ENCODE data around the gene KRT12. TPM values are rescaled to one million over a fixed set of nuclear protein-coding genes. Genes with fewer than 3 reads are reported as not detected.

The KRT12 gene
- total RNA-seq, 6 experiments from 2014 or later, result not detected

DNA sequence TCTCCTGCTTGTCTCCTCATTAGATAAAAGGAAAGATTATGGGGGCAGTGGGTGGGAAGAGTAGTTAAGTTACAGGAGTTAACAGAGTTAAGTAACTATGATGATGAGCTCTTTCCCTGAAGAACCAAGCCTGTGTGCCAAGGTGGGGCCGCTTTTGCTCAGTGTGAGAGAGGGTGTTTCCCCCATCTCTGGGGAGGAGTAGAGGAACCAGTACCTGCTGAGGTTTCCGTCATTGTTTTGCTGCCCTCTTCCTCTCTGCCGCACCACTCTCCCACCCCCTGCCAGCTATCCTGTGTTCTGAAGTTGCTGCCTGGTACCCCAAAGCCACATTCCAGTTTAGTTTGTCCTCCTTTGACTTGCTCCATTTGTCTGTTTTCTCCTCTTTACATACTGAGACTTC, 23.8 kb downstream of the KRT12 start:
- no peak for TF ChIP-seq CTCF (IDR thresholded peaks at IDR 0.05)
- Mint-ChIP-seq H3K4me3 (no peak overlapping the region), H3K36me3 (ENCODE audit: low read depth) (no peaks in the 10 kb centered on the region), H3K9me3 (no peaks in the 10 kb centered on the region), H3K4me1 (ENCODE audit: low read depth) (no peaks in the 10 kb centered on the region), H3K27ac (no peak overlapping the region), H3K27me3 (ENCODE audit: insufficient read depth) (peaks cover 17% of the 10 kb centered on the region)
- DNase-seq, result no peak

DNA sequence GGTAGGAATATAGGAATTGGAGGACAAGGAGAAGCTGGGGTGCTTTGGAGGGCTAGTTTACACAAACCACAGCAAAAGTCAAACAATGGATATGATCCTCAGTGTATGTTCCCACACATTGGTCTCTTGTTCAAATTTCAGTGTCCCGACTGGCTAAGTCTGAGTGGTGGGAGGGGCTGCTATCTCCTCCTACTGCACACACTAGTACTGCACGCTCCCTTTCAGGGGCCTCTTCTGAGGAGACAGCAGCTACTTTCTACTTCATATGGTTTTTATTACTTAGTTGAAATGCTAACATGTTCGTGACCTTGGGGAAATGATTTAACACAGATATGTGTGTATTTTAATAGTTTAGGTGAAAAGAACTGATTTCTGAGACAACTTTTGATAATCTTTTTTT, 25.8 kb downstream of the KRT12 start:
- no peaks in the 10 kb centered on the region for H3K9me3 Mint-ChIP-seq
- H3K4me3 Mint-ChIP-seq, result no peak overlapping the region
- DNase-seq, result no peak
- TF ChIP-seq CTCF (IDR thresholded peaks at IDR 0.05), result no peak
- no peaks in the 10 kb centered on the region for H3K4me1 Mint-ChIP-seq (ENCODE audit: low read depth)
- H3K27me3 Mint-ChIP-seq (ENCODE audit: insufficient read depth), result peaks cover 17% of the 10 kb centered on the region
- H3K36me3 Mint-ChIP-seq (ENCODE audit: low read depth), result no peaks in the 10 kb centered on the region
- H3K27ac Mint-ChIP-seq, result no peak overlapping the region

DNA sequence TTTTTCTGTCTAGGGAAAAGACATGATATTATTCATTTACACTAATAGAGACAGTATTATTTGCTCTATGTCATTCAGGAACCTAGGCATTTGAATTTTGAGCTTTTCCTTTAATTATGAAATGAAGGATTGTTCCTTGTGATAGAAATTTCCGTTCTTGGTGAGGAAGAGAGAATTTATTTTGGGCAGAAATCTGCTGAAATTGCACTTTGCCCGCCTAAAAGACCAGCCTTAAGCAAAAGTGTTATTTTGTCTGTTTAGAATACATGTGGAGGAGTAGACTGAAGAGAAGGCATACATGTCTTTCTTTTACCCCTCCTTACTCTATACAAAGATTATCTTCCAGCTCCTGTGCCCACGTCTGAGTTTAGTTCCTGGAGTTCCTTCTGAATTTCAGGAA, 27.8 kb downstream of the KRT12 start:
- DNase-seq, result no peak
- Mint-ChIP-seq H3K4me1 (ENCODE audit: low read depth) (no peaks in the 10 kb centered on the region), H3K27ac (no peak overlapping the region), H3K9me3 (no peaks in the 10 kb centered on the region), H3K4me3 (no peak overlapping the region), H3K27me3 (ENCODE audit: insufficient read depth) (peaks cover 6% of the 10 kb centered on the region), H3K36me3 (ENCODE audit: low read depth) (peaks cover 12% of the 10 kb centered on the region)
- no peak for TF ChIP-seq CTCF (IDR thresholded peaks at IDR 0.05)

GRCh38 chr17:40836020-40836419, 31.0 kb downstream of the KRT12 start:
- no peak overlapping the region for H3K27ac Mint-ChIP-seq
- no peak for DNase-seq
- H3K9me3 Mint-ChIP-seq, result no peaks in the 10 kb centered on the region
- H3K4me1 Mint-ChIP-seq (ENCODE audit: low read depth), result no peaks in the 10 kb centered on the region
- H3K27me3 Mint-ChIP-seq (ENCODE audit: insufficient read depth), result no peaks in the 10 kb centered on the region
- TF ChIP-seq CTCF (IDR thresholded peaks at IDR 0.05), result no peak
- no peak overlapping the region for H3K4me3 Mint-ChIP-seq
- peaks cover 12% of the 10 kb centered on the region for H3K36me3 Mint-ChIP-seq (ENCODE audit: low read depth)

GRCh38 chr17:40833882-40834281, 33.1 kb downstream of the KRT12 start:
- no peaks in the 10 kb centered on the region for H3K9me3 Mint-ChIP-seq
- H3K4me1 Mint-ChIP-seq (ENCODE audit: low read depth), result no peaks in the 10 kb centered on the region
- no peak for TF ChIP-seq CTCF (IDR thresholded peaks at IDR 0.05)

DNA sequence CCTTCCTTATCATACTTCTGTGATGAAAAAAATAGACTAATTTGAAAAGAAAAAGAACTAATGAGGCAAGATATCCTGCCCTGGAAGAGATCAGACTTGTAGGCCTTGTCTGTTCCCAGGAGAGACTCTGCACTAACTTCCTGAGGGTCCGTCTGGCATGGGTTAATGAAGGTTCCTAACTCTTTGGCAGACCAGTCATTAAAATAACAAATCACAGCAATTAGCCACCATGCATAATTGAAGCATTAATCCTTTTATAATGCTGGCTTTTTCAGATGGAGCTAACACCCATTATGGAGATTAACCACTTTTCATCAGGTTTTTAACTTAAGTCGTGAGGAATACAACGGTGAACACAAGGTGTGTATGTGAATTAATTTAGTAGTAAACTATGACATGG, 34.2 kb downstream of the KRT12 start:
- Mint-ChIP-seq H3K4me1 (ENCODE audit: low read depth) (0 out of 2 replicates have a peak, but pooled peaks cover 2% of the 10 kb centered on the region), H3K36me3 (ENCODE audit: low read depth) (peaks cover 12% of the 10 kb centered on the region), H3K4me3 (no peak overlapping the region), H3K9me3 (no peaks in the 10 kb centered on the region), H3K27me3 (ENCODE audit: insufficient read depth) (no peaks in the 10 kb centered on the region), H3K27ac (no peak overlapping the region)
- no peak for TF ChIP-seq CTCF (IDR thresholded peaks at IDR 0.05)
- no peak for DNase-seq

More at GRCh38 chr17:40833882-40834281, 33.1 kb downstream of the KRT12 start:
- Mint-ChIP-seq H3K27me3 (ENCODE audit: insufficient read depth) (no peaks in the 10 kb centered on the region), H3K4me3 (no peak overlapping the region), H3K27ac (no peak overlapping the region), H3K36me3 (ENCODE audit: low read depth) (peaks cover 12% of the 10 kb centered on the region)
- DNase-seq, result no peak

Data from HFFc6 (cell line).